ENCODE measurements around the gene UVRAG.

The UVRAG gene

DNA sequence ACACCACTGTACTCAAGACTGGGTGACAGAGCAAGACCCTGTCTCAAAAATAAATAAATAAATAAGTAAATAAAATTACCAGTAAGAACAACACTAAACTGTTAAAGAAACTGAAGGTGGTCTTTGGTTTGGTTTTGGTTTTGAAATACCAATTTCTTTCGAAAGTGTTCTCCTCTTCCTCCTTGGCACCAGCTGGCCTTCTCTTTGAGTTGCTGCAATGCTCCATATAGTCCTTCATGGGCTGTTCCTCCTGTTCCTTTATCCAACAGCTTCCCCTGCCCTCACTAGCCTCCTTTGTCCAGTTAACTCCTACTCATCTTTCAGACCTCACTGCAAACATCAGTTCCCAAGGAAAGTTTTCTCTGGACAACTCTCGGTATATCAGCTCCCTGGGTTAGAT, 5.0 kb upstream of the UVRAG start:
- DNase-seq (ENCODE audit: low read depth) = no peak

- no peak for DNase-seq (ENCODE audit: low read depth)
Measured at GRCh38 chr11:75810637-75811390, 4.2 kb upstream of the UVRAG start.

GRCh38 chr11:75811485-75811884, 3.5 kb upstream of the UVRAG start:
- DNase-seq (ENCODE audit: low read depth) = no peak

DNA sequence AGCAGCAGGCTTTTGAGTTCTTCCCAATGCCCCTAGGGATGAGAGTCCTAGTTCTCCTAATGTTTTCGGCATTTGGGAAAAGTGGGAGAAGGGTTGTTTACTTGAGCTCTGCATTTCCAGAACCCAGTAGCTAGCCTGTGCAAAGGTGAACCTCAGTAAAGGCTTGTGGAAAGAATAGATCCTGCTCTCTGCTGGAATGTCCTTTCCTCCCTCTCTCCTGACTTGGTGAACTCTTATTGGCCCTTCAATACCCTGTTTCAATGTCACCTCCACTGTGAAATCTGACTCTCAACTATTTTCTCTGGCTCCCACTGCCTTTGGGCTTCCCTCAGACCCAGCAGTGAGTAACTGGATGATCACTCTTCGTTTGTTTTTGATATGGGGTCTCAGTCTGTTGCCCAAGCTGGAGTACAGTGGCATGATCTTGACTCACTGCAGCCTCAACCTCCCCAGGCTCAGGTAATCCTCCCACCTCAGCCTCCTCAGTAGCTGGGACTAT, 2.4 kb upstream of the UVRAG start:
- DNase-seq (ENCODE audit: low read depth) = no peak

GRCh38 chr11:75813124-75813523, 1.9 kb upstream of the UVRAG start:
- DNase-seq (ENCODE audit: low read depth) = no peak

DNA sequence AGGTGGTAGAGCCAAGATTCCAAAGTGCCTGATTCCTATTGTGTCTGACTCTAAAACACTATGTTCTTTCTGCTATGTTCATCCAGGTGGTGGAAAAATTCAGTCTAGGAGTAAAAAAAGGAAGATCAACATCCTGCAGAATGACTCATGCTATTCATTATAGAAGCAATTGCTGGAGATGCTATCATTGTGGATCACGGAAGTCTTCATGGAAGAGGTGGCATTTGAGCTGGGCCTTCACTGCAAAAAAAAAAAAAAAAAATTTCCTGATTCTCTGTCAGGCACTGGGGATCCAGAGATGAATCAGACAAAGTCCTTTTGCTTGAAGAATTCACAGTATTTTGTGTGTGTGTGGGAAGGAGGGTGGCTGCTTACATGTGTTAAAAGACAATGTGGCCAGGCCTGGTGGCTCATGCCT, 1.4 kb upstream of the UVRAG start:
- no peak for DNase-seq (ENCODE audit: low read depth)

DNA sequence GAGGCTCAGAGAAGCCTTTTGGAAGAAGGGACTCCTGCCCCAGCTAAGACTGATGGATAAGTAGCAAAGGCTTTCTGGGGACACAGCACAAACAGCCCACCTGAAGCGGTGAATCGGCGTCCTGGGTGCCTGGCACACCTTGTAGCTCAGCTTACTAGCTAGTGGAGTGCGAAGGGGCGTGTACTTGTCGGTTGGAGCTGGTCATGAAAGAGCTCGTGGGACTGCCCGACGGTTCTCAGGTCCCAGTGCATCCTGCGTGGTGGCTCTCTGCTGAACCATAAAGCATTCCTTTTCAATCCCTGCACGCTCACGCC, 690 bp upstream of the UVRAG start:
- DNase-seq (ENCODE audit: low read depth) = no peak

GRCh38 chr11:75815345-75816168, 547 bp downstream of the UVRAG start:
- no peak for DNase-seq (ENCODE audit: low read depth)

DNA sequence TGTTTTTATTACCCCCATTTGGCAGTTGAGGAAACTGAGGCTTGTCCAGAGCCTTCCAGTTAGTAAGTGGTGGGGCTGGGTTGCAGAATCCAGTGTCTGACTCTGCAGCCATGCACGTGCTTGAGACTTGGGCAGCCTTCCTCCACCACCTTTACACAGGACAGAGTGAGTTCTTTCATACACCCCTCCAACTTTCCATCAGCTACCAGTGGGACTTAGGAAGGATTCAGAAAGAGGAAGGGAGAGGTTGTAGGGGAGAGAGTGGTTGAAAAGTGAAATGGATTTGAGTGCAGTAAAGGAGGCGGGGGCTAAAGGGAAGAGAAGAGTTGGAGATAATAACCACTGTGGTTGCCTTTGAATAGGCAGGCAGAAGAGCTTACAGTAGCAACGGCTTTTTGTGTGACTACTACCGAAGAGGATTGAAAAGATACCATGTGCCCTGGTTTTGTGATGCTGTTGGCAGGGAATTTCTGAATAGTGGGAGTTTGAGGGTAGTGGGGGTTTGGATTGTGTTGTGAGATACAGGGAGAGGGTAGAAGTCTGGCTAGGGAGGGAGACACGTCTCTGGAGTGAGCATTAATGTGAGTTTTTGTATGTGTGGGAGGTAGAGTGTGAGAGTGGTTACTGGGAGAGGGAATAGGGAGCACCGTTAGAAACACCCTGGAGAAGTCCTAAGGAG, 1.7 kb downstream of the UVRAG start:
- no peak for DNase-seq (ENCODE audit: low read depth)

DNA sequence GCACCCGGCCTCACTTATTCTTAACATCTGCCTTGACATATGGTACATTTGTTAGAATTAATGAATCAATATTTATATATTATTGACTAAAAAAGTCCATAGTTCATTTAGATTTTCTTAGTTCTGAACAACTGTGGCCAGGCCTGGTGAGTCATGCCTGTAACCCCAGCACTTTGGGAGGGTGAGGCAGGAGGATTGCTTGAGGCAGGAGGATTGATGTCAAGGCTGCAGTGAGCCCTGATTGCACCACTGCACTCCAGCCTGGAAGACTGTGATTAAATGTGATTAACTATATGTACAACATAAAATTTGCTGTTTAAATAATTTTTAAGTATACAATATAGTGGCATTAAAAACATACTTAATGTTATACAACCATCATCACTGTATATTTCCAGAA, 5.6 kb downstream of the UVRAG start:
- no peak for DNase-seq (ENCODE audit: low read depth)

- no peak for DNase-seq (ENCODE audit: low read depth)
Measured at GRCh38 chr11:75821202-75821601, 6.2 kb downstream of the UVRAG start.

- no peak for DNase-seq (ENCODE audit: low read depth)
Measured at GRCh38 chr11:75822541-75822940, 7.5 kb downstream of the UVRAG start.

DNA sequence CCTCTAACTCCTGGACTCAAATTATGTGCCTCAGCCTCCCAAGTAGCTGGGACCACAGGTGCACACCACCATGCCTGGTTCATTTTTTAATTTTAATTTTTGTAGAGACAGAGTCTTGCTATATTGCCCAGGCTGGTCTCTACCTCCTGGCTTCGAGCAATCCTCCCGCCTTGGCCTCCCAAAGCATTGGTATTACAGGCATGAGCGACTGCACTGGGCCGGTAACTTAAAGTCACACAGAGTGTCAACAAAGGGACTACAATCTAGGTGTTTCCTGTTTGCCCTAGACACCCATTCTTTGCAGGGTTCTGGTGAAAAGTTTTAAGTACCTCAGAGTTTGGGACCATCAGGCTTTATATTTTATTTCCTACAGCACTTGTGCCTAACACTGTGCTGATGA, 8.4 kb downstream of the UVRAG start:
- no peak for DNase-seq (ENCODE audit: low read depth)

- DNase-seq (ENCODE audit: low read depth) = no peak
Measured at GRCh38 chr11:75823946-75824345, 8.9 kb downstream of the UVRAG start.

DNA sequence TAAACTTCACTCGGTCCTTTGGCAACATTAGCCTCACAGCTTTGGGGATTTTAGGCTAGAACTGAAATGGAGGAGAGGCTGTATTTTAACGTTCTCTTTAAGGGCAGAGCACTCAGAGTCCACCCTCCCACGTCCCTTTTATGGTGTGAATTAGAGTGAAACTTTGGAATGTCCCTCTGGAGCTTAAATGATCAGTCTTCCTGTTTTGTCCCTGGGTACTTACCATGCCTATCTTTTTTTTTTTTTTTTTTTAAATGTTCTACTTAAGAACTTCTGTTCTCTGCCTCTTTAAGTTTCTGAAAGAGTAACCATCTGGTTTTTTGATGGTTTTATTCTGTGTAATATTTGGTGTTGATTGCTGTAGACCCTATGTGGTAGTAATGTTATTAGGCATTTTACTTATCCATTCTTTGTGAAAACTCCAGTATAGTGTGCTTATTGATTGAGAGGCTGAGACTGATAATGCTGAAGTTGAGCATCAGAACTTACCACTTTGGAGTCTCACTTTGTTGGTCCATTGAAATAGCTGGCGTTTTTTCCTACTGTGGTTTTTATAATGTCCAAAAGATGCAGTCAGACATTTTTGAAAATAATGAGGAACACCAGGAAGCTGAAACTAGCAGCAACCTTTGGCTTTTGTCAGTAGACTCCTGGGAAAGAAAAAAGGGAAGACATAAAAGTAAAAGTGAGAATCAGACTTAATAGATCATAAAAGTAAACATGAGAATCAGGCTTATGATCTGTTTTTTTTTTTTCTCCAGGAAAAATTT, 11.6 kb downstream of the UVRAG start:
- no peak for DNase-seq (ENCODE audit: low read depth)

DNA sequence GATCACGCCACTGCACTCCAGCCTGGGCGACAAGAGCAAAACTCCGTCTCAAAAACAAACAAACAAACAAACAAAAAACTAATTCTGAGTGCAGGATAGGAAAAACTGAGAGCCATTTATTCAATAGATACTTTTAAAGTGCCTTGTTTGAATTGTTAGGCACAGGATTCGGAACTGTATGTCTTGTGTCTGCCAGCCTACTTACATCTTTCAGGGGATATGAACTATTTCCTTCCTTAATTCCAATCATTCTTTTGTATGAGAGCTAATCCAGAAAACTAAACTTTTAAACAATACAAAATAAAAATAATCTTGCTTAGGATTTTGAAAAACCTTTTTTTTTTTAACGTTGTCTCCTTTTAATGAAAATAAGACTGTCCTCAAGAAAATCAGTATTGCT, 12.6 kb downstream of the UVRAG start:
- no peak for DNase-seq (ENCODE audit: low read depth)

DNA sequence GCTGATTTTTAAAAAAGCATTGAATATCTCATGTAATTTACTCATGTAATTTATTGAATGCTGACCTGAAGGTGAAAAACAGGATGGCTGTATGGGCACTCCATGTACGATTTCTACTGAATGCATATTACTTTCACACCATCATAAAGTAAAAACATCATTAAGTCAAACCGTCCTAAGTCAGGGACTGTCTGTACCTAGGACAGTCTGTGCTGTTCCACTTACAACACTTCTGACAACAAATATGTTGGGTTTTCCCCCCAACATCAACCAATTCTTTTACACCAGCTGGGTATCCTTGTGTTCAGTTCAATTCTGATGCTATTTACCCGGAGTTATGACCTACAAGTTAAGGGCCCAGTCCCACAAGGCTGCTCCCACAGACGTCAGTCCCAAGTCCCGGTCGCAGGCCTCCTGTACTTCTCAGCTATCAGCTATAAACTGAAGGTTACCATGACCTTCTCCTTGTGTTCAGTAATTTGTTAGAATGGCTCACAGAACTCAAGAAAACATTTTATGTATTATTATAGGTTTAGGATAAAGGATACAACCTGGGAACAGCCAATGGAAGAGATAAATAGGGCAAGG, 17.0 kb downstream of the UVRAG start:
- DNase-seq (ENCODE audit: low read depth) = no peak

DNA sequence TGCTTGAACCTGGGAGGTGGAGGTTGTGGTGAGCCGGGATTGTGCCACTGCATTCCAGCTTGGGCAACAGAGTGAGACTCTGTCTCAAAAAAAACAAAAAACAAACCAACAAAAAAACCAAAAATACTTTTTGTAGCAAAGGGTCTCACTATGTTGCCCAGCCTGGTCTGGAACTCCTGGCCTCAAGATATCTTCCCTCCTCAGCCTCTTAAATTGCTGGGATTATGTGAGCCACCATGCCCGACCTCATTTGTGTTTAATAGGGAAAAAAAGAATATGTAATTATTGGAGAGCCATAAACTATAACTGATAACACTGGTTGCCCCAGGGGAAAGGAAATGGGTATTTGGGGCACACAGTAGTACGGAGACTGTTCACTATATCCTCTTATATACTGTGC, 19.7 kb downstream of the UVRAG start:
- no peak for DNase-seq (ENCODE audit: low read depth)

DNA sequence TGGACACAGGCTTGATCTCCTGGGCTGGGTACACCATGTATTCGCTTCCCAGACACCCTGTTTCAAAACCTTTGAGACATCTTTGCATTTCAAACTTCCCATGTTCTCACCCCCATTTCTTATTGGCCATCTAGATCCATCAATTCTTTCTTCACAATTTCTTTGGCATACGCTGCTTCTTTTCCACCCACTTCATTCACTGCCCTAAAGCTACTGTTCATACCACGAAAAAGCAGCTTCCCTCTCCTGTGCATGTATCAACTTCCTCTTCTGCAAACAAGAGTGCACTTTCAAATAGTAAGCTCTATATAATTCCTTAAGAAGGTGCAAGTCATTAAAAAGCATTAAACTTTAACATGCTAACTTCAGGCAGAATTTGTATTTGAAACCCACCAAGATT, 21.4 kb downstream of the UVRAG start:
- no peak for DNase-seq (ENCODE audit: low read depth)

GRCh38 chr11:75839851-75840250, 24.8 kb downstream of the UVRAG start:
- DNase-seq (ENCODE audit: low read depth) = no peak

DNA sequence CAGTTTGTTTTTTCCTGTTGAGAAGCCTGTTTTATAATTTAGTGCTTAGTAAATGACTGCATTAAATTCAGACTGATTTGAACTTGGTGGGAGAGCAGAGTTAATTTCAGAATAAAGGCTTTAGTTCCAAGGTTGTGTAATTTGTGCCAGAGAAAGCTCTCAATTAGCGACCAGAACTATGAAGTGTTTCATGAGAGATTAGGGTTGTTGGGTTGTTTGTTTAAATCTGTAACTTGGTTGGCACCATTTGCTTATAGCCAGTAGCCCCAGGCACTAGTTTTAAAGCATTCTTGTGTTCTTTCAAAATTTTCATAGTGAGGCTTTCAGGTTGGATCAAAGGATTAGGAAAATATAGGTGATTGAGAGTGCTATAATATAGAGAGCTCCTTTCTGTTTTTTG, 25.5 kb downstream of the UVRAG start:
- DNase-seq (ENCODE audit: low read depth) = no peak

- DNase-seq (ENCODE audit: low read depth) = no peak
Measured at GRCh38 chr11:75841739-75842138, 26.7 kb downstream of the UVRAG start.
